NCI-H1092 (cell line): Measurements from ENCODE around the gene GTPBP4.
"Not testable (repeated sequence)": the region's sequence is repeated elsewhere in the genome, so short reads cannot be mapped to it uniquely, and the experiment has no call there.

Experiments
- DNase-seq: peaks from one replicate; lab custom pipeline; 2025; lab: John Stamatoyannopoulos, UW

GTPBP4 gene

GRCh38 chr10:988667-989545 is 672 bp downstream of the GTPBP4 start:
- no peak for DNase-seq

GRCh38 chr10:990808-991207 is 2.6 kb downstream of the GTPBP4 start:
- DNase-seq = no peak

DNA sequence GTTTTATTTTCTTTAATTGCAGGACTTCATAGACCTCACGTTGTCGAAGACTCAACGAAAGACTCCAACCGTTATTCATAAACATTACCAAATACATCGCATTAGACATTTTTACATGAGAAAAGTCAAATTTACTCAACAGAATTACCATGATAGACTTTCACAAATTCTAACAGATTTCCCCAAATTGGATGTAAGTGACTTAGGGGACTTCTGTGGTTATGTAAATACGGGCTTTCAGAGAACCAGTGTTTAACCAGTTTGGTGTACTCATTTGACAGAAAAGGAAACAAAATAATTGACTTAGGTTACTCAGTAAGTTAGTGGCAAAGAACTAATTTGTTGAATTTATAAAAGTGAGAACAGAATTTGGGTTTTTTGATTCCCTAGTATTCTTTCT is 4.2 kb downstream of the GTPBP4 start:
- no peak for DNase-seq

DNA sequence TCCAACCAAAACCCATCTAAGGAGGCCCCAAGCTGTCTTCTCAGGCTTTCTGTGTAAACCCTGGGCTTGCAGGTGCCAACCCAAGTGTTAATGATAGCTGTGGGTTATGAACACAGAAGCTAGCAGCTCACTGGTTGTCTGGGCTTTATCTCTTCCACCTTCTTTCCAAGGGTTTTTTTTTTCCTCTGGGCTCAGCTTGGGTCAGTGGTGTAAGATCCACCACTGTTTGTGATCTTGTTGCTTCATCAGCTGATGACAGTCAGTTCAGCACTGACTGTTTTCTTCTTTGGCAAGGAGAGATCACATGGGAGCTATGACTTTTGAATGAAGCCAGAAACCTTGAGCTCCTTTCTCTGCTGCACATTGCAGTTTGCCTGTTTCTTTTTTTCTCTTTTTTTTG is 4.6 kb downstream of the GTPBP4 start:
- DNase-seq = no peak

- no peak for DNase-seq
Observed at GRCh38 chr10:994836-995558, 6.8 kb downstream of the GTPBP4 start.

DNA sequence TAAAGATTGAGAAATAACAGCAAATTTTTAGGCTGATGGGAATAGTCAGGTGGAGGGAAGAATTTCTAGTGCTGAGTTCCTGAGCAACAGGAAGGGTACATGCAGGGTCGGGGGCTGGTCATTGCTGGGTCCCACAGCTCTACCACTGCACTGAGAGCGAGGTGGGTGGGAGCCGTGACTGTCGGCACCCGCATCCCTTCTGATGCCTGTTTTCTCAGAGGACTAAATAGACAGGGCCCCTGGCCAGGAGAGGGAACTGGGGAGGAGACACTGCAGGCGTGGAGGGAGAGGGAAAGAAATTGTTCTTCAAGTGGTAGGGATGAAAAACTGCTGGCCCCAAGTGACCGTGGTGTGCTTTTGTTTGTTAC is 7.3 kb downstream of the GTPBP4 start:
- DNase-seq = no peak

- no peak for DNase-seq
Observed at GRCh38 chr10:996031-996430, 7.8 kb downstream of the GTPBP4 start.

- DNase-seq = no peak
Observed at GRCh38 chr10:997266-998022, 9.2 kb downstream of the GTPBP4 start.

DNA sequence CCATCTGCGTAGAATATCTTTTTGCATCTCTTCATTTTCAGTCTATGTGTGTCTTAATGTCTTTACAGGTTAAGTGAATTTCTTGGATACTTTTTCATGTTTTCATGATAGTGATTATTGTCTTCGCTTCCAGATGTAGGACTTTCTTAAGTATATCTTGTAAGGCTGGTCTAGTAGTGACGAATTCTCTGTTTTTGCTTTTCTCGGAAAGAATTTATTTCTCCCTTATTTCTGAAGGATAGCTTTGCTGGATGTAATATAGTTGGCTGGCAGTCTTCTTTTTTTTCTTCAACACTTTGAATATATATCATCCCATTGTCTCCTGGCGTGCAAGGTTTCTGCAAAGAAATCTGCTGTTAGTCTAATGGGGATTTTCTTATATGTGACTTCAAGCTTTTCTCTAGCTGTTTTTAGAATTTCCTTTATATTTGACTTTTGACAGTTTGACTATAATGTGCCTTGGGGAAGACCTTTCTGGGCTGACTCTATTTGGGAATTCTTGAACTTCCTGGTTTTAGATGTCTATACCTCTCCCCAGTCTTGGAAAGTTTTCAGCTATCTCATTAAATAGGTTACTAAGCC is 14.3 kb downstream of the GTPBP4 start:
- DNase-seq = no peak

GRCh38 chr10:1003884-1004670 is 15.8 kb downstream of the GTPBP4 start:
- DNase-seq = no peak

DNA sequence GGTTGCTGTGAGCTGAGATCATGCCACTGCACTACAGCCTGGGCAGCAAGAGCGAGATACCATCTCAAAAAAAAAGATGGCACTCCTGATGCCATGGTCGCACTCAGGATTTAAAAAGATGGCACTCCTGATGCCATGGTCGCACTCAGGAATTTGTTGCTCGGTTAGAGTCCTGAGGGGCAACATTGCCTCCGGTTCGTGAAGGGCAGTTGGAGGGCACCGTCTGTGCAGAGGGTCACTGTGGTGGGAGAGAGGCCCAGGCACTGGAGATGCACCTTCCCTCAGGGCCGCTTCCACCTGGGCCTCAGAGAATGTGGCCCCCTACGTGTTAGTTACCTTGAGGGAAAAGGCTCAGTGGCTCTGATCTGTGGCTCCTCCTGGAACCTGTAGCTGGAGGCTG is 18.3 kb downstream of the GTPBP4 start:
- DNase-seq = no peak

- no peak for DNase-seq
Observed at GRCh38 chr10:1007583-1007982, 19.3 kb downstream of the GTPBP4 start.

GRCh38 chr10:1009071-1009494 is 20.8 kb downstream of the GTPBP4 start:
- DNase-seq = no peak

DNA sequence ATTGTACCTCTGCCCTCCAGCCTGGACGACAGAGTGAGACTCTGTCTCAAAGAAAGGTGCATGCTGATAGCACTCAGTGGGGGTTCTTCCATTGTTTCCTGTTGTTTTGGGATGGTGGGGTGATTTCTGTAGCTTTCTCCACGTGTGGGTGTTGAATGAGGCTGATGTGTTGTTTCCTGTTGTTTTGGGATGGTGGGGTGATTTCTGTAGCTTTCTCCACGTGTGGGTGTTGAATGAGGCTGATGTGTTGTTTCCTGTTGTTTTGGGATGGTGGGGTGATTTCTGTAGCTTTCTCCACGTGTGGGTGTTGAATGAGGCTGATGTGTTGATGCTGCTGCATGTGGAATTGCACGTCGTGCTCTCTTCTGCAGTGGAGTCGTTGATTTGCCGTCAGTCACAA is 21.7 kb downstream of the GTPBP4 start:
- DNase-seq = not testable (repeated sequence)

DNA sequence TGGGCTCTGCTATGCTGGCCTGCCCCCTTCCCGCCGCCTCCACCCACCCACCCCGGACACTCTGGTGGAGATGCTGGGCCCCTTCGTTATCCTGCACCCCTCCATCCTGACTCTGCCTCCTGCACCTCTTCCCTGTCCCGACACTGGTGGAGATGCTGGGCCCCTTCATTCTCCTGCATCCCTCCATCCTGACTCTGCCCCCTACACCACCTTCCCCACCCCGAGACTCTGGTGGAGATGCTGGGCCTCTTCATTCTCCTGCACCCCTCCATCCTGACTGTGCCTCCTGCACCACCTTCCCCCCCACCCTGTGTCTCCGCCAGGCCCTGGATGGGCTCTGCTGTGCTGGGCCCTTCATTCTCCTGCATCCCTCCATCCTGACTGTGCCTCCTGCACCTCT is 22.5 kb downstream of the GTPBP4 start:
- DNase-seq = no peak

DNA sequence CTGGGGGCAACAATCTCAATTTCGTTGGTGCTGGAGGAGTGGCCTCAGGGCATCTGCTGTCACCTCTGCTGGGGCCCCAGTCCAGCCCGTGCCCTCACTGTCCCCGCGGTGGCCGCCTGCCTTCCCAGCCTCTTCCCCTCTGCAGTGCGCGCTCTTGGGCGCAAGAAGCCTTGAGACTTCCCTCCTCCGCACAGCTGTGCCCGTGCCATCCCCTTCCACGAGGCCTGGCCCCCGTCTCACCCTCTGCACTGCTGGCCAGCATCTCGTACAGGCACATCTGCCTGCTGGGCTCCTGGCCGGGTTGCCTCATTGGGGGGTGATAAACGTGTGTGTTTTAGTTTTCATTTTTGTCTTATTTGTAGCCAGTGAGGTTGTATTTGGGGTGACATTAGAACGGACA is 23.5 kb downstream of the GTPBP4 start:
- no peak for DNase-seq

DNA sequence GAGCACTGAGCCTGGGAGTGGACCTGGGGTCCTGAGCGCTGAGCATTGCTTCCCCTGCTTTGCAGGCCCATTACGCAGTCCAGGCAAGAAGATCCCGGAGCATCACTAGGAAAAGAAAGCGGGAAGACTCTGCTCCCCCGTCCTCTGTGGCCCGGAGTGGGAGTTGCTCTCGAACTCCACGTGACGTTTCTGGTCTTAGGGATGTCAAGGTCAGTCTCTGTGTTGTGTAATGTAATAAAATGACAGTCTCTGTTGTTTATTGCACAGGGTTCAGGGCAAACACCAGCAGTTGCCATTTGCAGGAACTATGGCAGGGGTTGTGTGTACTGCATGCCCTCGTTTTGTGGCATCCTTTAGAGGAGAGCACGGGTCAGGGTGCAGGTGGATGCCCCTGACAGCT is 27.5 kb downstream of the GTPBP4 start:
- no peak for DNase-seq

DNA sequence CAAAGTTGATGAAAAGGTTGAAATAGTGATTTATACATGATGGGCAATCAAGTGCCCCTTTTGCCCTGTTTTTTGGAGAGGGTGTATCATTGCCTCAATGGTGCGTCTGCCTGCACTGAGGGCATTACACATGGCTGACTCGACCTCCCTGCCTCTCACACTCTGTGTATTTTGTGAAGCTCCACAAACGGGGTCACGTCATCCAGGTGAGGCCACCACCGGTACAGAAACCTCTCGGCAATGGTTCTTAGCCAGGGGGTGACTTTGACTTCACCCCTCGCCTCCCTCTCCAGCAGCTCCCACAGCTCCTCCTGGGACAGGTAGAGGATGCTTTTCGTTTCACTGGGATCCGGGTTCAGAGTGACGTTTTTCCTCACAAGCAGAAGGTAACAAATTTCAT is 31.1 kb downstream of the GTPBP4 start:
- DNase-seq = no peak

- DNase-seq = no peak
Observed at GRCh38 chr10:1020460-1020859, 32.2 kb downstream of the GTPBP4 start.

- DNase-seq = no peak
Observed at GRCh38 chr10:1020958-1021357, 32.7 kb downstream of the GTPBP4 start.

DNA sequence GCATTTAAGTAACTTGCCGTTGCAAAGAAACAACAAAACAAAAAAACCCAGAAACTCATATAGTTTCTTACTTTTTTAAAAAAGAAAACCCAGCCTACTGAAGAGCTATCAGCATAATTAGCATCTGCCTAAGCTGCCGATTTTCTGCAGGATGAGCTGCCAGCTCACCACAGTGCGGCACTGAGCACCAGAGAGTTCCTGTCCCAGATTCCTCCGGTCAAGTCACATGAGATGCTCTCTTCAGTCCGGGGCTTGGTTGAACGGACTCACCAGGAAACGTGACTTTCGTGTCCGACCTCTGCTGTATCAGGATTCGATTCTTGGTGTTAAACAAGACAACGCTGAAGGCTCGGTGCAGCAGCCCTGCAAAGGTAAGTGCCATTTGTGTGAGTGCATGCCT is 34.2 kb downstream of the GTPBP4 start:
- DNase-seq = no peak

- no peak for DNase-seq
Observed at GRCh38 chr10:1024103-1024502, 35.9 kb downstream of the GTPBP4 start.
